HG02870 (cell line): ENCODE results near the gene TRMO.
"Not testable (repeated sequence)": the region's sequence is repeated elsewhere in the genome, so short reads cannot be mapped to it uniquely, and the experiment has no call there.

Source experiments
- ATAC-seq: cut with Tn5 transposase; IDR thresholded peaks from one replicate; pipeline ENCODE4 v1.9.1; 2021; ENCODE audit warnings: mild to moderate bottlenecking, moderate library complexity; ENCODE audit not compliant: unreplicated experiment

TRMO gene, protein sequence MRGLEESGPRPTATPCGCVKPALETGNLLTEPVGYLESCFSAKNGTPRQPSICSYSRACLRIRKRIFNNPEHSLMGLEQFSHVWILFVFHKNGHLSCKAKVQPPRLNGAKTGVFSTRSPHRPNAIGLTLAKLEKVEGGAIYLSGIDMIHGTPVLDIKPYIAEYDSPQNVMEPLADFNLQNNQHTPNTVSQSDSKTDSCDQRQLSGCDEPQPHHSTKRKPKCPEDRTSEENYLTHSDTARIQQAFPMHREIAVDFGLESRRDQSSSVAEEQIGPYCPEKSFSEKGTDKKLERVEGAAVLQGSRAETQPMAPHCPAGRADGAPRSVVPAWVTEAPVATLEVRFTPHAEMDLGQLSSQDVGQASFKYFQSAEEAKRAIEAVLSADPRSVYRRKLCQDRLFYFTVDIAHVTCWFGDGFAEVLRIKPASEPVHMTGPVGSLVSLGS

DNA sequence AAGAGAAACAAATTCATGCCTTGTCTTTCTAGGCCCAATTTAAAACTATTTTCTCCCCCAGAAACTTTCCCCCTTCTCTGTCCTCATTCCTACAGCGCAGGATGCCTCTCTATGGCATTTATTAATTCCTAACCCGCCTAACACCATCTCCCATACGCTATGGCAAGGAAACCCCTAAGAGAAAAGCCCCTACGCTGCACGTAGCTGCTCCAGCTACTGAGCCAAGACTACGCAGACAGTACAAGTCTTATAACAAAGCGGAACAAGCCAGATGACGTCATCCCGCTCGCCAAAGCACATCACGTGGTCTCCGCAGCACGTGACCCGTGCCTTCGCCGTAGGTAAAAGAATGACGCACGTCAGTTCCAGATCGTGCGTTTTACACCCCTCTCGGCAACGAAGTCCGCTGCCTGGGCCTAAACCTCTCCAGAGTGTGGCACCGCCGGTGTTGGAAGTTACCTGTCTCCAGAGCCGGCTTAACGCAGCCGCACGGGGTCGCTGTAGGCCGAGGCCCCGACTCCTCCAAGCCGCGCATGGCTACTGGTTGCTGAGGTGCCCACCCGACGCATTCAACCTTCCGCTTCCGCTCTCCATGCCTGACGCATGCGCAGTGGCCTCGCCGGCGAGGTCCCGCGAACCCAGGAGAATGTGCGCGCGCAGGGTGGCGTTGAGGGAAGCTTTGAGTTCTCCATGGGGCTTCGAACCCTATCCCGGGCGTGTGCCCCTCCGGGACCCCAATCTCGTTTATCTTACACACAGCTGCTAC is at the start of gene TRMO:
Gene TRMO (minus strand): TSS at position 542 of the 766 bp plus-strand sequence. CDS start 7 bp downstream, at position 535.
- ATAC-seq, result peak; percentile 76

DNA sequence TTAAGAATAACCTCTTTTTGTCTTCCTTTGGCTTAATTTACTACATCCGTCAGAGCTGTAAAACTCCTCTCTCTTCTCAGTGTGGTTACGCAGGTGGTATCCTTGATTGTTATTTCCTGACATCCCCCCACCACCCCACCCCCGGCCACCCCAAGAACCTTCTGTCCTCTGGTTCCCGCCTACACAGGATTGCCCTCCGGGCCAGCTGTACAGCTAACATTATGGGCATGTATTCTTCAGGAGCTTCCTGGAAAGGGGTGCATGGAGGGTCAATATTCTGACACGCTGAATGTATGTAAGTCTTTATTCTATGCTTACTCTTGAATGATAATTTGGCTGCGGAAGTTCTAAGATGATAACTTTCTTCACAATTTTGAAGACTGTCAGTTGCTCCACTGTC is 47.9 kb upstream of the TRMO start:
- ATAC-seq, result no peak

DNA sequence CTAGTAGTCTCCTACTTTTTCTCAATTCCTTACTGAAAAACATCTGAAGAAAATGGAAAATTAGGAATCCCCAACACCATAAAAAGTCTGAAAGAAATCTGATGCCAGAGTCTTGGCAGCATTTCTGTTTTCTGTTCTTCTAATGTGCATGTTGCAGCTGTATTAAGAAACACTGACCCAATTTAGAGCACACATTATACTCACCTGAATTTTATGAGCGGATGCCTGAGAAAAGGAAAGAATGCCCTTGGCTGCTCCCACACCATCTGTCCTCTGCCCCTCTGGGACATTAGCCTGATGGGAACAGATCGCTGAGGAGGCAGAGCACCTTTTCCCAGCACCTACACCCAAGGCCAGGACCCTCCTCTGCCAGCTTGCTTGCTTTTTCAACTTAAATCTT is 46.7 kb upstream of the TRMO start:
- ATAC-seq, result no peak

DNA sequence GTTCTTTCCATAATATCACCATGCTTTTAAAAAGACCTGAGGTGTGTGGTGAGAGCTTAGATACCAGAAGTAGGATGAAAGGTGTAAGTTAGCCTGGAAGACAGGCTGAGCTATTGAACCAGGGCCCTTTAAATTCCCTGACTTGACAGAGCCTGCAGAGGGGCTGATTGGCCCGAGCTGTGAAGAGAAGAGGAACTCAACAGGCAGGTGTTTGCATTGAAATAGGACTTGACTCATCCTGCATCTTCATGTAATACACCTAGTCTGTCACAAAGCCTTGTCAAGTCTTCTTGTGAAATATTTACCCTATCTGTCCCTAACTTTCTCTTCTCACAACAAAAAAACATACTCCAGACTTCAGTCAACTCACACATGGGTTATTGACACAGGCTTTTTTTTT is 44.2 kb upstream of the TRMO start:
- ATAC-seq, result no peak

DNA sequence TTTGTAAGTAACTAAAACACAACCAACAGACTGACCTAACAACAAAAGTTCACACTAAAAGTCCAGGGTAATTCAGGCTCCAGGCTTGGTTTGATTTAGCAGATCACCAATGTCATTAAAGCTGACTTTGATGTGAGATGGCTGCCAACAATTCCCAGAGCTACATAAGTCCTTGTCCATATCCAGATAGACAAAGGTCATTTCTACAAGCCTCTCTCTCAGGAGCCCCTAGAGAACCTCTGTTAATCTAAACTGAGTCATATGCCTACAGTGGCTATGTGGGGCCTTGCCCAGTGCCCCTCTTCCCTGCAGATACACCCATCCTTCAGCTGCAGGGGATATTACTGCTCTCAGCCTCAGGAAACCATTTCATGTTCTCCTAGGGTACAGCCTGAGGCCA is 42.6 kb upstream of the TRMO start:
- ATAC-seq, result no peak

DNA sequence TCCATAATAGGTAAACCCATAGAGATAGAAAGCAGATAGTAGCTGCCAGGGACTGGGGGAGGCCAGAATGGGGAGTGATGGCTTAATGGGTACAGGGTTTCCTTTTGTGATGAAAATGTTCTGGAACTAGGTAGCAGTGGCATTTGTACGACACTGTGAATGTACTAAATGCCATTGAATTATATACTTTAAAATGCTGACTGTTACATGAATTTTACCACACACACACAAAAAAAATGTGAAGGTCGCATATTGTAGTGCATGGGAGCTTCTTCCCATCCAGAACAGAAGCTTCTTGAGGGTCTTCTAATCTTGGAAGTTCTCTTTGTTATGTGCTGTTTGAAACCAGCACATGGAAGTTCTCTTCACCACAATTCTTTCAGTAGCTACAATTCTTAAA is 40.9 kb upstream of the TRMO start:
- no peak for ATAC-seq

DNA sequence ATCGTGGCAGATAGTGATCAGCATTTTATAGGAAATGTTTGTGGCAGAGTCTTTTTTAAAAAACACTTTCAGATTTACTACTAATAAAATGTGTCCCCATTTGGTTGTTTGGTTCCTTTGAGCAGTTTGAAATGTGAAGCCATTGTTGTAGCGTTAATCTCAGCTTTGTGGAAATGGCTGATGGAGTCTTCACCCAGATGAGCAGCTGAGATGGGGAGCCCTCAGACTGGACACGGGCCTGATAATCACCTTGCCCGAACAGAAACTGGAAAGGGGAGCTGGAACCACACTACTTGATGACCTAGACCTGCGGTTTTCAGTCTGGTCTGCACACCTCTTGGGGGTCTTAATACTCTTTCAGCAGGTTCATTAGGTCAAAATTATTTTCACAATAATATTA is 40.3 kb upstream of the TRMO start:
- no peak for ATAC-seq

DNA sequence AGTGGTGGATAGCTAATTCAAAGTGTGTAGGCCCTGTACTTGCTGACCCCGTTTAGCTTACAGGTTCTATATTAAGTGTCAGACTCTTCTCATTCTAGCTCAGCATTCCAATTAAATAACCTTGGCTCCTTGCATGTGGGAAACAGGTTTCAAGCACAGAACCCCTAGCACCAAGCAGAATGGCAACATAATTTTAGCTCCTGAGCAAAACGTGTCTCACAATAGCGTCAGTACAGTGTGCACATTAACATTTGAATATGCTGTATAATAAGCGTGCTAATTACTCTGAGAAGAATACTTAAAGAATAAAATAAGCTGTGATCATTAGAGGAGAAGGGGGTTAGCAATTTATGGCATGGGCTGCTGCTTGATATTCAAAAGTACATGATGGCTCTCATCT is 39.8 kb upstream of the TRMO start:
- no peak for ATAC-seq

DNA sequence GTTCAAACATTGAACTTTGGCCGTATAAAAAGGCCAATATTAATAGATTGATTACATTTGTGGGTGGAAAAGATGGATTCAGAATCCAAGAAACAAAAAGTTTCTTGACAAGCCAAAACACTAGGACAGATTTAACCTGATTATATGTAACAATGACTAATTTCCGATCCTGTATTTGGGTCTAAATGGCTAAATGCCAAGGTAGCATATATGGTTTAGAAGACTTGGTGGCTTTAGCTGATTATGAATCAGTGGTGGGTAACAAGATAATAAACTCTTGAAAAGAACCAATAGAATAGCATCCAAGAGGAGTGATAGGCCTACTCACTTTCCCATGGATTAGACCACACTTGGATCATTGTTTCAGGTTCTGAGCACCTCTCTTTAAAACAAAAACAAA is 39.1 kb upstream of the TRMO start:
- no peak for ATAC-seq

DNA sequence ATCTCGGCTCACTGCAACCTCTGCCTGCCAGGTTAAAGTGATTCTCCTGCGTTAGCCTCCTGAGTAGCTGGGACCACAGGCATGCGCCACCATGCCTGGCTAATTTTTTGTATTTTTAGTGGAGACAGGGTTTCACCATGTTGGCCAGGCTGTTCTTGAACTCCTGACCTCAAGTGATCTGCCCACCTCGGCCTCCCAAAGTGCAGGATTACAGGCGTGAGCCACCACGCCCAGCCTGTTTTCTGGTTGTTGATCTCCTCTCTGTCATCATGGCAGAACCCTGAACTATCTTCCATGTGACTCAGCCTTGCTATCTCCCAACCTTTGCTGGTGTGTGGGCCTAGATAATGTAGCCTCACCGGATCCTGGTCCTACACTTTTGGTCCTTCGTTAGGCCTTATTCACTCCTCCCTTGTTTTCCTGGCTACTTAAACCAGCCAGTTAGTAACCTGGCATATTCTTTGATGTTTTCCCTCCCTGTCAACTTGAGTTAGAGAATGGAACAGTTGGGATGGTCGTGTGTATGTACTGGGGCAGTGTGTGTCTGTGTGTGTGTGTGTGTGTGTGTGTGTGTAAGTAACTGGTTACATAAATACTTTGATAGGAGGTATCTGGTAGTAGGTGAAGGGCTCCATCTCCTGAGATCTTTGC is 38.5 kb upstream of the TRMO start:
- not testable (repeated sequence) for ATAC-seq

DNA sequence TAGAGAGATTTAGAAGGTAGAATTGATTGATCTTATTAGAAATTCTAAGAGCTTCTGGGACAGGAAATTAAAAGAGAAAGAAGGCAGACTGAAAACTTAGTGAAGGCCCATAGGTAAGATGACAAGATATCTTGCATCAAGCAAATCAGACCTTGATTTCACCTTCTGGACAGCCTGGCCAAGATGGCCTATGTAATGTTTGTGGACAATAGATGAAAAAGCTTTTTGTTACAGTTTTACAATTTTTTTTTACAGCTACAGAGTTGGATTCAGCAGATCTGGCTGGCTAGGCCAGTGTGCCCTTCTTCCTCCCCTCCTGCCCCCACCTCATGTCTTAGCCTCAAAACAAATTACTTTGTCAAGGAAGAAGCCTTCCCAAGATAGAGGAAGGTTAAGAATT is 37.3 kb upstream of the TRMO start:
- no peak for ATAC-seq

DNA sequence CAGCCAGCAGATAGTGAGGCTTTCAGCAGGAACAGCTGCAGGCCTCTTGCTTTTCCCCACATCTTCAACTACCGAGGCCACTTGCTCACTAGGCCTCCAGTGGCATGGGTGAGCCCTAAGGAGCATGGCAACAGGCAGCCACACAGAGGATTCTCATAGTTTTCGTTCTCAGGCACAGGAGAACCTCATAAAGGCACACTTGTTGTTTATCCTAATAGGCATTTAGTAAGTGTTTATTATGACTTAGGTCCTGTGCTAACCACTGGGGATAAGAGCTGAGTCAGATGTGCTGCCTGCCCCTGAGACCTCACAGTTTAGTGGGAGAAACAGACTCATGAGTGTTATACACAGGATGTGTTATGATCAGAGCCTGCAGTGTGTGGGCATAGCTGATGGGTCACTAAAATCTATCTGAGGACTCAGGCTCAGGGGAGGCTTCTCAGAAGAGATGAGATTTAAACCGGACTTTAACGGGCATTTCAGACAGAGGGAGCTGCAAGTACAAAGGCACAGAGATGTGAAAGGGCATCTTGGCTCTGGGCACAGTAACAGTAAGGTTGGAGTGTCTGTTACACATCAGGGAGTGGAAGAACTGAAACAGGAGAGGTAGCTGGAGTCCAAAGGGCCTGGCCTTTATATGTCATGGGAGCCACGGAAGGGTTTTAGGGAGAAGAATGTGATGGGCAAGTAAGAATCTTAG is 36.7 kb upstream of the TRMO start:
- ATAC-seq, result no peak

DNA sequence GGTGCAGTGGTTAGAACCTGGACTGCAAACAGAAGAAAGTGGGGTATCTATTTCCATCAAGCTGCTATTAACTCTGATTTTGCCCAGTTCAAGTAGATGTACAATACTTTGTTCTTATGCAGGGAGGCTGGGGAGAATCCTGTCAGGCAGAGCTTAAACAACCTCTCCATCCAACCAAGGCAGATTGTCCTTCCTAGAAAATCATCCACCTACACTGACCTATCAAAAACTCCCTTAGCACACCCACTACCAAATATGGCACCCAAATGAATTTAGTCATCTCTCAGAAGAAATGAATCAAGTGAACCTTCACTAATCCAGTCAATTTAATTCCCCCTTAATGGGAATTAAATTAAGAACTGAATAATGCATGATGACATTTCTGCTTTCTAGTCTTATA is 34.0 kb upstream of the TRMO start:
- no peak for ATAC-seq

DNA sequence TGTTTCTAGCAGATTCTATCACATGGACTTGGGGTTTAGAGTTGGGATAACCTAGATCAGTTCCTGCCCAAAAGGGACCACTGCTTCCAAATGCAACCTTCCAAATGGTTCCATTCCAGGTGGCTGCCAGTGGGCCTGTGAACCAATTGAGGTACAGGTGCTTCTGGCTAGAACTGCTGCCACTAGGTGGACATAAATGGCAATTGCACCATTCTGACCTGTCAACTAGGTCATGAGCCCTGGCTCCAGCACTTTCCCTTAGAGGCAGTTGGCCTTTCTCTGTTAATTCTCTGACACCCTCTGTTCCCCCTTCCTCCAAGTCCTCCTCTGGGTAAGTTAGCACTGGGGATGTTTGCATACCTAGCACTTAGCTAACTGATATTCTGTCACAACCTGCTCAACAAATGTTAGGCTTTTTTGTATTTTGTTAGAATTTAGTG is 32.3 kb upstream of the TRMO start:
- peak; percentile 68 for ATAC-seq

DNA sequence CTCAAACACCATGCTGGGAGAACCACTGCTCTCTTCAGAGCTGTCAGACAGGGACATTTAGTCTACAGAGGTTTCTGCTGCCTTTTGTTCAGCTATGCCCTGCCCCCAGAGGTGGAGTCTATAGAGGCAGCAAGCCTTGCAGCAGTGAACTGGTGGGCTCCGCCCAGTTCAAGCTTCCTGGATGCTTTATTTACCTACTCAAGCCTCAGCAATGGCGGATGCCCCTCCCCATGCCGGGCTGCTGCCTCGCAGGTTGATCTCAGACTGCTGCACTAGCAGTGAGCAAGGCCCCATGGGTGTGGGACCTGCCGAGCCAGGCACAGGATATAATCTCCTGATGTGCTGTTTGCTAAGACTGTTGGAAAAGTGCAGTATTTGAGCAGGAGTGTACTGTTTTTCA is 28.6 kb upstream of the TRMO start:
- not testable (repeated sequence) for ATAC-seq

DNA sequence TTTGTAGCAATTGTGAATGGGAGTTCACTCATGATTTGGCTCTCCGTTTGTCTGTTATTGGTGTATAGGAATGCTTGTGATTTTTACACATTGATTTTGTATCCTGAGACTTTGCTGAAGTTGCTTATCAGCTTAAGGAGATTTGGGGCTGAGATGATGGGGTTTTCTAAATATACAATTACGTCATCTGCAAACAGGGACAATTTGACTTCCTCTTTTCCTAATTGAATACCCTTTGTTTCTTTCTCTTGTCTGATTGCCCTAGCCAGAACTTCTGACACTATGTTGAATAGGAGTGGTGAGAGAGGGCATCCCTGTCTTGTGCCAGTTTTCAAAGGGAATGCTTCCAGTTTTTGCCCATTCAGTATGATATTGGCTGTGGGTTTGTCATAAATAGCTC is 24.8 kb upstream of the TRMO start:
- not testable (repeated sequence) for ATAC-seq

DNA sequence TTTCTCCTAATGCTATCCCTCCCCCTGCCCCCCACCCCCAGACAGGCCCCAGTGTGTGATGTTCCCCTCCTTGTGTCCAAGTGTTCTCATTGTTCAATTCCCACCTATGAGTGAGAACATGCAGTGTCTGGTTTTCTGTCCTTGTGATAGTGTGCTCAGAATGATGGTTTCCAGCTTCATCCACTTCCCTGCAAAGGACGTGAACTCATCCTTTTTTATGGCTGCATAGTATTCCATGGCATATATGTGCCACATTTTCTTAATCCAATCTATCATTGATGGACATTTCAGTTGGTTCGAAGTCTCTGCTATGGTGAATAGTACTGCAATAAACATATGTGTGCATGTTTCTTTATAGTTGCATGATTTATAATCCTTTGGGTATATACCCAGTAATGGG is 23.2 kb upstream of the TRMO start:
- ATAC-seq, result not testable (repeated sequence)

DNA sequence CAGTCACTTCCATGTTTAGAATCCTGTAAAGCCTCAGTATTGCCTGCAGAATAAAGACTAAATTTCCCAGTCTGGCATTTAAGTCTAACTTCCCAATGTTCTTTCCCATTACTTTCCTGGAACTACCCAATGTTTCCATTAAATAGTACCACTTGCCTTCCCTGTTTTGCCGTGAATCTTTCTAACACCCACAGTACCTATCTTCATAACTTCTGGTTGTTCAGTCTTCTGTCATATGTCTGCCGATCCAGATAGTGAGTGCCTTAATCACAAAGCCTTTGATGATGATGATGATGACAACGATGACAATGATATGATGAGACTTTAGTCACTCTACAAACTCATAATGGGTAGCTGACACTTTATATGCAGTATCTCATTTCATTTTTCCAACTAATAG is 22.3 kb upstream of the TRMO start:
- no peak for ATAC-seq

DNA sequence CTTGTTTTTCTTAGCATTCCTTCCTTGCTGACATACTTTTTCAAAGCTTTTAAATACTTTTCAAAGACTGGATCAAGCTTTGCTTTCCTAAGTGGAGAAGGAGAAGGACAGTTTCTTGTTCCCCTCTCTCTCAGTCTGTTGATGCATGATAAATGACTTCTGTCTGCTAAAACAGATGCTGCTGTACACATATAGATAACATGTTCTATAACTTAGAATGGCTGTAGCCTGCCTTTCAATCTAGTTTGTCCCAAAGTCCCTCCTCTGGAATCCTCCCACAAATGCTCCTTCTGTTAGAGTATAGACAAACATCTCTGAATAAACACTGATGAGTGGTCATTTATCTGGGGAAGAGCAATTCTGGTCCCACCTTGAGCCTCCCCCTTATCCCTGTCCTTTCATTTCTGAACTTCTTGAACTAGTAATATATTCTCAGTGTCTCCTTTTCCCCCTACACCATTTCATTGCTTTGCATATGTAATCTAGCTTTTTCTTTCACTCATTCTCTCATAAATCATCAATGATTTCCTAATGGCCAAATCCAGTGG is 21.1 kb upstream of the TRMO start:
- ATAC-seq, result no peak

DNA sequence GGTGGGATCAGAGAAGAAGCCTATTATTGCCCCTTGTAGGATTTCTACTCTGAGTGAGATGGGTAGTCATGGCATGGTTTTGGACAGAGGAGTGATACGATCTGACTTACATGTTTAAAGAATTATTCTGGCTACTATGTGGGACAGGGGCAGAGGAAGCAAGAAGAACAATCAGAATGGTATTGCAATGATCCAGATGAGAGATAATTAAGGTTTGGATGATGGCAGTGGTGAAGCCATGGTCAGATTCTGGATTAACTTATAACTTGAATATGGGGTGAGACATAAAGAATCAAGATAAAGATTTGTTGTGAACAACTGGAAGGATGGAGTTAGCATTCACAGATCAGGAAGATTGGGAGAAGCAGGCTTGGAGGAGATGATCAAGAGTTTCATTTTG is 19.0 kb upstream of the TRMO start:
- no peak for ATAC-seq

DNA sequence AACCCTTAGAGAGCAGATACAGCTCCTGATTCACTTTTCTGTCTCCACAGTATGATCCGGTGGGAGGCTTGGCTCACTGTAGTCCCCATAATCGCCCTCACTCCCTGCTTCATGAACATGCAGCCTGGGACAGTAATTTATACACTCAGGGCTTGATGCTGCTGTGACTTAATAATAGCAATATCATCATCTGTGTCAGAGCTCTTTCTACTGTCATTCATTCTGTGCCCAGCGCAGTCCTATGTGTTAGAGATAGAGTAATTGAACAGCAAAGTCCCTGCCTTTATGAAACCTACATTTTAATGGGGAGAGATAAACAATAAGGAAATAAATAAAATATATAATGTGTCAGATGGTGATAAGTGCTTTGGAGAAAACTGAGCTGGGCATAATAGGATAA is 18.4 kb upstream of the TRMO start:
- ATAC-seq, result no peak
